Mesodermal cell (in vitro differentiated cells): ENCODE results near the gene DHX36.

ENCODE experiments used
- H3K27ac ChIP-seq: 2 replicates; pipeline ENCODE4 v1.7.0; 2013; ENCODE audit warnings: mild to moderate bottlenecking, low read depth, low read length, moderate library complexity; ENCODE audit not compliant: severe bottlenecking
- H3K36me3 ChIP-seq: 2 replicates; pipeline ENCODE4 v1.7.1; 2013; ENCODE audit warnings: mild to moderate bottlenecking, low read length, moderate library complexity; ENCODE audit not compliant: control insufficient read depth, insufficient read depth
- H3K4me1 ChIP-seq: one replicate; pipeline ENCODE4 v1.7.1; 2013; ENCODE audit warnings: mild to moderate bottlenecking, low read length; ENCODE audit not compliant: insufficient read depth, control insufficient read depth, poor library complexity, severe bottlenecking
- H3K4me3 ChIP-seq: 2 replicates; pipeline ENCODE4 v1.7.0; 2013; ENCODE audit warnings: low read length, control low read depth, mild to moderate bottlenecking; ENCODE audit not compliant: insufficient read depth, poor library complexity, severe bottlenecking; ENCODE audit errors: extremely low read depth
- H3K9me3 ChIP-seq: 2 replicates; pipeline ENCODE4 v1.7.1; 2013; ENCODE audit warnings: mild to moderate bottlenecking, low read length, moderate library complexity; ENCODE audit not compliant: control insufficient read depth
- WGBS, 2 experiments: methylation state at CpG; one replicate each; pipeline ENCODE4 v1.1.5; 2013; ENCODE audit warnings: missing lambda C conversion rate in 2 of 2; ENCODE audit not compliant: insufficient coverage in 2 of 2; 5-methylcytosine and 5-hydroxymethylcytosine counted together

Gene DHX36

DNA sequence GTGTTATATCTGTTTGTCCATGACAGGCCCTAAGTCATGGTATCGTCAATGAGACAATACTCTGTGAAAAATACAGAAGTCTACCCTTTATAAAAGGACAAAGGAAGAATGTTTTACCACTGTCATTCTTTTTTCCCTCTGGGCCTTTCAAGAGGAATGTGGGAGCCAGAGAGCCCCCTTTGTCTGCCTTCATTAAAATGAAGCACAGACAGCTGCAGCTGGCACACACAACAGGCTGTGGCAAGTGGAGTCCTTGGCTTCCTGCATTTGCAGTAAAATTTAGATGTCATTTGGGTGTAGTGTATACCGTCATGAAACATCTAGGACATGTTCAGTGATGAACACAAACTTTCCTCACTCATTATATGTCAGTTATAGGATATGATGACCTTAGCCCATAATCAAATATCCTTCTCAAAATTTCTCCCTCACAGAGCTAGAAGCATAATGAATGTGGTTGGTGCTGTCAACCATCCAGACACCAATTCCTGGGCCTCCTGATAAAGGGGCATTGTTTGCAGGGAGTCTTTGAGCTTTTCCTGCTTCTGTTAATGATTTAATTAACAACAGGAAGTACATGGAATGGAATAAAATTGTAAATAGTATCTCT, 76.4 kb downstream of the DHX36 start:
- peaks cover 4% of the 10 kb centered on the region for H3K4me1 ChIP-seq
- peak overlapping the region; percentile 75 for H3K27ac ChIP-seq
- no CpG with 5 or more reads among the region's 2 CpGs for WGBS, 2 experiments
- peaks cover 35% of the 10 kb centered on the region for H3K36me3 ChIP-seq
- no peaks in the 10 kb centered on the region for H3K9me3 ChIP-seq
- no peak overlapping the region for H3K4me3 ChIP-seq

DNA sequence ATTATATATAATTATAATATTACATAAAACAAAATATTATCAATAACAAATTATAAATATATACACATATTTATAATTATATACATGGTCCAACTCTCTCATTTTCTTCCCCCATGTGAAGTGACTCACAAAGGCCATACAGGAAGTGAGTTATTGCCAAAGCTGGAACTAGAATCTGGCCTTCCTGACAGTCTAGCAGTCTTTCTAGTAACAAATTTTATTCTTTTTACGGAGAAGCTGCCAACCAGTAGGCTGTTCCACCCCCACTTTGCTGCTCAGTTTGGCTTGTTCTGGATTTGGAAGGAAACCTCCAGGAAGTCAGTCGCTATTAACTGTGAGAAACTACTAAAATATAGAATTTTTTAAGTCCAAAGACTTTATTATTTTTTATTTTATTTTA, 79.6 kb downstream of the DHX36 start:
- H3K4me3 ChIP-seq = no peak overlapping the region
- H3K4me1 ChIP-seq = peaks cover 9% of the 10 kb centered on the region

DNA sequence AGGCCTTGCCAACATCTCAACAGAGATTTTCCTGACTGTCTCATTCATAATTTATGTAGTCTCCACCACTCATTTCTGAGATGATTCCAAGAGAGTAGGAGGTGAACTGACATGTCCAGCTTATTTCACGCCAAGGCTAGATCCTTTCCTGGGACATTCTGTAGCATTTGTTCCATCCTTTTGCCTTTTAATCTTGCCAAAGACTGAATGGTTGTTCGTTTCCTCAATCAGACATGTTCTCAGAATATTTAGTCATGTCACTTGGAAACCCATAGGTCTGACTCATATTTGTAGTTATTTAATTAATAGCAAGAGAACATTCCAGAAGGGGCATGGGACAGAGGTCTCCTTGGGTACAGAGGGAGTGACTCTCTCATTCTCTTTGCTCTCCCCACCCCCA, 80.9 kb downstream of the DHX36 start:
- Histone ChIP-seq H3K27ac (no peak overlapping the region), H3K4me1 (peaks cover 9% of the 10 kb centered on the region), H3K4me3 (no peak overlapping the region), H3K9me3 (no peaks in the 10 kb centered on the region), H3K36me3 (peaks cover 4% of the 10 kb centered on the region)
- WGBS, 2 experiments = 92 to 100% methylated on average over 1 to 2 of the region's 2 CpGs

More for the DNA sequence above, 79.6 kb downstream of the DHX36 start:
- peaks cover 8% of the 10 kb centered on the region for H3K36me3 ChIP-seq
- WGBS, 2 experiments = 80% methylated on average over 1 of the region's 2 CpGs; no CpG with 5 or more reads in 1 of the 2 experiments
- H3K27ac ChIP-seq = no peak overlapping the region
- H3K9me3 ChIP-seq = no peaks in the 10 kb centered on the region

DNA sequence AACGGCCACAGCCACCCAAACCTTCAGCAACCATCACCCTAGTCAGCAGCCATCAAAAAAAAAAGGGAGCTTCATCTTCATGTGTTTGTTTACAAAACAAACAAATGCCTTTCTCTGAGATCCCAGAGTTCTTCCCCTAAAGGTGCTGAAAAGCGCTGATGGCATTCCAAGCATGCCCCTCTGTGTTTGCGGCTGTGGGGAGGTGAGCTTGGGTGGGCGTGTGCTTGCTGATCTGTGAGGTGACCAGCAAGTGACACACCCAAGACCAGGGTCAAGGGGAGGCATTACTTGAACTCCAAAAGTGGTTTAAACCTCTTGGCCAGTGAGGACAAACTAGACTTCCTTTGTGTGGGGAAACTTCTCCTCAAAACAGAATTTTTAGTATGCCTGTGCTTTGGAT, 81.5 kb downstream of the DHX36 start:
- 43 to 83% methylated on average over 3 to 4 of the region's 4 CpGs for WGBS, 2 experiments
- peaks cover 4% of the 10 kb centered on the region for H3K36me3 ChIP-seq

DNA sequence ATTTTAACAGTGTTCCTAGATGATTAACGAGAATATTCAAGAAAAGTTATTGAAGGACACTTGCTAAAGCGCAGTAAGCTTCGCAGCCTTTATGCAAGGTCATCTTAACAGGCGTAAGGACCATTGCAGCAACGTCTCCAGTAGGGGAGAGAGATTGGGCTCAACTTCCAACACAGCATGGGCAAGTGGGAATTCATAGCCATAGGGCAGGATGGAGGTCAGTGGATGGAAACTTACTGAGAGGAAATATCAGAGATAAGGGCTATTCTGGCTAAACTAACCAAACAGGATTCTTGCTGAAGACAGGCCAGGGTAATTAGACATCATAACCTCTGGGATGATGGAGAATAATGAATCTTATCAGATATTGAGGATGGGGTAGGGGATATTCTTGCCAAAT, 82.8 kb downstream of the DHX36 start:
- Histone ChIP-seq H3K27ac (no peak overlapping the region), H3K4me1 (peaks cover 9% of the 10 kb centered on the region), H3K9me3 (no peaks in the 10 kb centered on the region), H3K4me3 (no peak overlapping the region), H3K36me3 (no peaks in the 10 kb centered on the region)
- 87 to 95% methylated on average over 5 of the region's 5 CpGs for WGBS, 2 experiments

More for the DNA sequence above, 81.5 kb downstream of the DHX36 start:
- Histone ChIP-seq H3K27ac (no peak overlapping the region), H3K9me3 (no peaks in the 10 kb centered on the region), H3K4me3 (no peak overlapping the region), H3K4me1 (peaks cover 9% of the 10 kb centered on the region)

DNA sequence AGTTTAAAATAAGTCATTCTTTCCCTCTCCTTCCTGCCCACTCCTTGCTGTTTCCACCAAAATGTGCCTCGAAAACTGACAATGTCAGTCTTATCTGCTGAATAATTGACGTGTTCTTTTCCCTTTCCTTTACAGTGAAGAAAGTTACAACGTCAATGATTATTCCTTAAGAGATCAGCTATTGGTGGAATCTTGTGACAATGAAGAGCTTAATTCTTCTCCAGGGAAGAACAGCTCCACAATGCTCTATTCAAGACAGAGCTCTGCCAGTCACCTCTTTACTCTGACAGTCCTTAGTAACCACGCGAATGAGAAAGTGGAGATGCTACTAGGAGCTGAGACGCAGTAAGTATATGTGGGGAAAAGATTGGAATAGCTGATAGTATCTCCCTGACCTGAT, 84.1 kb downstream of the DHX36 start:
- Histone ChIP-seq H3K4me3 (no peak overlapping the region), H3K9me3 (no peaks in the 10 kb centered on the region), H3K36me3 (no peaks in the 10 kb centered on the region), H3K4me1 (peaks cover 9% of the 10 kb centered on the region), H3K27ac (no peak overlapping the region)
- WGBS, 2 experiments = 100% methylated on average over 1 to 2 of the region's 6 CpGs

DNA sequence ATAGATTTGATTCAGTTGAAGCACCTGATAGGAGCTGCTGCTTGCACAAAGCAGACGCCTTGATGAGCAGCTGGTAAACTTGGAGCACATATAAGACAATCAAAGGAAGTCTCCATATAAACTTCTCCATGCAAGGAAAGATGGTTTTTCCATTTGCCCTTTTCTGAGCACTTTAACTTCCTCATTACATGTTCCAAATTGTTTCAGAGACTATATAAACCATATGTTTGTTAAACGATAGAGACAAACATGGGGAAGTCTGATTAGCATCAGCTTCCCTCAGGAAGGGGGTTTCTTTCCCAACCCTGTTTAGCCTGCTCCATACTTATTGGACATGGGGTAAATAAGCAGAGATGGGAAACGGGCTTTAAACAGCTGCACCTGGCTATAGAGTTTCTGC, 88.0 kb downstream of the DHX36 start:
- 90 to 100% methylated on average over 1 to 2 of the region's 3 CpGs for WGBS, 2 experiments

DNA sequence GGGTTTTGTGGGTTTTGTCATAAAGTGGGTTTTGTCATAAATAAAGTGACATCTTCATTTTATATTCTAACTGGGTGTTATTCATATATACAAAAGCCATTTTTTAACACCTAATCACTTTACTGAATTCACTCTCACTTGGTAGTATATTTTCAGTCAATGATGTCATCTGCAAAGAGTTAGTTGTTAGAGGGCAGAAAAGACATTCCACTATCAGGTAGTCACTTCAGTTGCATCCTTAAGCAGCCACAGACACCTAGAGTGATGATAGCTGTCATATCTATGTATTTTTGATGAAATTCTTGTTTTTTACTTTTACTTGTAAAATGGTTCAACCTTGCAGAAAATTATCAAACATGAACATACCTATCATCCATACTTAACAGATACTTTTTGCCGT, 89.0 kb downstream of the DHX36 start:
- no peak overlapping the region for H3K27ac ChIP-seq
- WGBS, 2 experiments = 100% methylated on average over 1 of the region's 1 CpG
- no peak overlapping the region for H3K4me3 ChIP-seq

More for the DNA sequence above, 88.0 kb downstream of the DHX36 start:
- no peaks in the 10 kb centered on the region for H3K4me1 ChIP-seq
- H3K4me3 ChIP-seq = no peak overlapping the region
- no peaks in the 10 kb centered on the region for H3K36me3 ChIP-seq
- no peak overlapping the region for H3K27ac ChIP-seq
- no peaks in the 10 kb centered on the region for H3K9me3 ChIP-seq

DNA sequence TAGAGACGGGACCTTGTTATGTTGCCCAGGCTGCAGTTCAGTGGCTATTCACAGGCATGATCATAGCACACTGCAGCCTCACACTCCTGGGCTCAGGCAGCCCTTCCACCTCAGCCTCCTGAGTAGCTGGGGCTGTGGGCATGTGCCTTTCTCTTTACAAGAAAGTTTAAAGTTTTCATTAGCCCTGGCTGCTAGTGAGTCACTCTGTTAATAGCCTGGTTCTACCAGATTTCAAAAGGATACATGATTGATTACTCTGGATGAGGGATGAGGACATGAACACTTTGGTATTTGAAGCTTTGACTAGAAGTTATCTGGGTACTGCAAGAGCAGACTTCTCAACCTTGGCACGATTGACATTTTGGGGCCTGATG, 95.1 kb downstream of the DHX36 start:
- Histone ChIP-seq H3K9me3 (no peaks in the 10 kb centered on the region), H3K36me3 (no peaks in the 10 kb centered on the region), H3K4me1 (peaks cover 13% of the 10 kb centered on the region), H3K27ac (peak overlapping the region; percentile 87), H3K4me3 (no peak overlapping the region)
- 63 to 100% methylated on average over 1 of the region's 2 CpGs for WGBS, 2 experiments

More for the DNA sequence above, 89.0 kb downstream of the DHX36 start:
- Histone ChIP-seq H3K9me3 (no peaks in the 10 kb centered on the region), H3K4me1 (no peaks in the 10 kb centered on the region), H3K36me3 (no peaks in the 10 kb centered on the region)

DNA sequence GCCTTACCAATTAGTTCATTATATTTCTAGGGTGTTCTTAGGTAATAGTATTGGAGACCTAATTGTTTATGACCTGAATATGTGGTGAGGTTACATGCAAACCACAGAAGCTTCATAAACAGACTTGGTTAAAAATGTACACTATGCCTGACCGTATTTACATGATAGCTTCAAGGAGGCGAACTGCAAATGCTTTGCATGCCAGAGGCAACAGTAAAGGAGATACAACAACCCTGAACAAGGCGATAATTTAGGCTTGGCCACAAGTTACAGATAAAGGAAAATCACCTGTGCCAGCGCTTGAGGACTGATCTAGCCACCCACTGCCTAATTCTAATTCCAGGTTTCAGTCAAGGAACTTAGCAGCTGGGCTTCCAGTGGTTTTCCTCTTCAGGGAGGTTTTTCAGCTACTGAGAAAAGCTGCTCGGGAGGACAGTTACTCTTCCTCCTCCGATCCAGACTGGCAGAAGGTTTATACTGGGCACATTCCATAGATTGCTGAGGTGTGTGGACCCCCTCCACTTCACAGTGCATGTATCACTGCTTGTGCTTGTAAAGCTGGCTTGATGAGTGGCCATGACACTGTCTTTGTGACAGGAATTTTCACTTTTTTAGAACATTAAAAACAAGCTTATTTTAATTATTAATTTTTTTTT, 95.6 kb downstream of the DHX36 start:
- no peaks in the 10 kb centered on the region for H3K36me3 ChIP-seq
- H3K4me3 ChIP-seq = no peak overlapping the region
- H3K27ac ChIP-seq = peak overlapping the region; percentile 87
- no peaks in the 10 kb centered on the region for H3K9me3 ChIP-seq
- WGBS, 2 experiments = 83 to 89% methylated on average over 5 of the region's 6 CpGs
- H3K4me1 ChIP-seq = peaks cover 13% of the 10 kb centered on the region

DNA sequence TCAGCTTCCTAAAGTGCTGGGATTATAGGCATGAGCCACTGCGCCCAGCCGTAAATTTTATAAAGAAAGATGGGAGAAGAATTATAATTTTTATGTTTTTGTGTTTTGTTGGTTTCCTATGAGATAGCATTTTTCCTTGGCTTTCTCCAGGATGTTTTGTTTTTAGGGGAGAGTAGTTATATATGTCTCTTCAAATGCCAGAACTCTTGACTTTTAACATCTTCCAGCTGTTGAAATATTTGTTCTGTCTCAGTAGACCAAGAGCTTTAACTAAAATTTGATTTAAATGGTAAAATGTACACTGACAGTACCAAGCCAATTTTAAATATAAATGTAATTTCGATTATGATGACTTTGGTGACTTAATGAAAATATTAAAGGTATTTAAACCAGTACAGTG, 96.8 kb downstream of the DHX36 start:
- Histone ChIP-seq H3K4me1 (peaks cover 13% of the 10 kb centered on the region), H3K9me3 (no peaks in the 10 kb centered on the region), H3K36me3 (no peaks in the 10 kb centered on the region), H3K27ac (no peak overlapping the region), H3K4me3 (no peak overlapping the region)
- no CpG with 5 or more reads among the region's 3 CpGs for WGBS, 2 experiments
